ENCODE measurements around the gene TRAPPC5. TPM values are rescaled to one million over a fixed set of nuclear protein-coding genes. Genes with fewer than 3 reads are reported as not detected.

The TRAPPC5 gene
- polyA plus RNA-seq, 1 donor, result 51.2 TPM

DNA sequence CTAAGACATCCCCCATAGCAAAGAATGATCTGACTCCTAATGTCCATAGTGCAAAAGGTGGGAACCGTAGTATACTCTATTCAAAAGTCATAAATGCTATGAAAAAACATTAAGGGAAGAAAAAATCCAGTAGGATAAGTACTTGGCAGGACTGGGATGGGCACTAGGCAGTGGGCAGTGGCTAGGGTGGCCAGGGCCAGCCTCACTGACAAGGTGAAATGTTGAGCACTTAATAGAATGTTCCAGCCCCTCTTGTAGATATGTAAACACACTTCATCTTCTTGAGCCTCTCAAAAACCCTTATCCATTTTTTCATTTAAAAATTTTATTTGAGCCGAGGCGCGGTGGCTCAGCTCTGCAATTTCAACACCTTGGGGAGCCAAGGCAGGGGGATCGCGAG lies 52.7 kb downstream of the TRAPPC5 start:
- Histone ChIP-seq H3K36me3 (ENCODE audit: control insufficient read depth, insufficient read depth, low read length) (no peaks in the 10 kb centered on the region), H3K4me3 (ENCODE audit: low read length) (no peak overlapping the region), H3K27me3 (ENCODE audit: control insufficient read depth, insufficient read depth, low read length) (peaks cover 46% of the 10 kb centered on the region), H3K27ac (ENCODE audit: low read length) (no peak overlapping the region), H3K9me3 (ENCODE audit: control insufficient read depth, low read depth, low read length) (peaks cover 6% of the 10 kb centered on the region), H3K4me1 (ENCODE audit: control insufficient read depth, insufficient read depth, low read length) (no peaks in the 10 kb centered on the region)
- no peak for DNase-seq
- WGBS (ENCODE audit: insufficient coverage, low lambda C conversion rate), result 76% methylated on average over 5 of the region's 6 CpGs

- H3K27ac ChIP-seq (ENCODE audit: low read length), result no peak overlapping the region
Measured at GRCh38 chr19:7734220-7735203, 53.9 kb downstream of the TRAPPC5 start.

DNA sequence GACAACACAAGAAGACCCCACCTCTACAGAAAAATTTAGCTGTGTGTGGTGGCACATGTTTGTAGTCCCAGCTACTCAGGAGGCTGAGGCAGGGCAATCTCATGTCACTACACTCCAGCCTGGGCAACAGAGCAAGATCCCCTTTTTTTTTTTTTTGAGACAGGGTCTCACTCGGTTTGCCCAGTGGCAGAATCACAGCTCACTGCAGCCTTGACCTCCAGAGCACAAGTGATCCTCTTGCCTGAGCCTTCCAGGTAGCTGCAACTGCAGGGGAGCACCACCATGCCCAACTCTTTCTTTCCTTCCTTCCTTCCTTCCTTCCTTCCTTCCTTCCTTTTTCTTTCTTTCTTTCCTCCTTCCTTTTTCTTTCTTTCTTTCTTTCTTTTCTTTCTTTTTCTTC lies 55.5 kb downstream of the TRAPPC5 start:
- peaks cover 2% of the 10 kb centered on the region for H3K9me3 ChIP-seq (ENCODE audit: control insufficient read depth, low read depth, low read length)
- H3K27me3 ChIP-seq (ENCODE audit: control insufficient read depth, insufficient read depth, low read length), result peaks cover 20% of the 10 kb centered on the region
- H3K4me1 ChIP-seq (ENCODE audit: control insufficient read depth, insufficient read depth, low read length), result no peaks in the 10 kb centered on the region
- H3K36me3 ChIP-seq (ENCODE audit: control insufficient read depth, insufficient read depth, low read length), result no peaks in the 10 kb centered on the region
- WGBS (ENCODE audit: insufficient coverage, low lambda C conversion rate), result no CpG with 5 or more reads among the region's 1 CpG
- no peak for DNase-seq
- no peak overlapping the region for H3K4me3 ChIP-seq (ENCODE audit: low read length)
- no peak overlapping the region for H3K27ac ChIP-seq (ENCODE audit: low read length)

More at GRCh38 chr19:7734220-7735203, 53.9 kb downstream of the TRAPPC5 start:
- no CpG with 5 or more reads among the region's 12 CpGs for WGBS (ENCODE audit: insufficient coverage, low lambda C conversion rate)
- H3K9me3 ChIP-seq (ENCODE audit: control insufficient read depth, low read depth, low read length), result peaks cover 6% of the 10 kb centered on the region
- H3K4me1 ChIP-seq (ENCODE audit: control insufficient read depth, insufficient read depth, low read length), result no peaks in the 10 kb centered on the region
- H3K36me3 ChIP-seq (ENCODE audit: control insufficient read depth, insufficient read depth, low read length), result no peaks in the 10 kb centered on the region
- H3K27me3 ChIP-seq (ENCODE audit: control insufficient read depth, insufficient read depth, low read length), result peaks cover 35% of the 10 kb centered on the region
- DNase-seq, result no peak
- H3K4me3 ChIP-seq (ENCODE audit: low read length), result no peak overlapping the region

GRCh38 chr19:7737215-7737614 lies 56.6 kb downstream of the TRAPPC5 start:
- no peaks in the 10 kb centered on the region for H3K4me1 ChIP-seq (ENCODE audit: control insufficient read depth, insufficient read depth, low read length)
- H3K9me3 ChIP-seq (ENCODE audit: control insufficient read depth, low read depth, low read length), result no peaks in the 10 kb centered on the region
- no peak for DNase-seq
- H3K36me3 ChIP-seq (ENCODE audit: control insufficient read depth, insufficient read depth, low read length), result no peaks in the 10 kb centered on the region
- whole genome bisulfite sequencing (ENCODE audit: insufficient coverage, low lambda C conversion rate), result 92% methylated on average over 4 of the region's 11 CpGs
- H3K4me3 ChIP-seq (ENCODE audit: low read length), result no peak overlapping the region
- no peak overlapping the region for H3K27ac ChIP-seq (ENCODE audit: low read length)
- peaks cover 9% of the 10 kb centered on the region for H3K27me3 ChIP-seq (ENCODE audit: control insufficient read depth, insufficient read depth, low read length)

Other genes starting within 250 kb of the TRAPPC5 start
- 7.9 TPM for gene PEX11G, start 191.8 kb upstream of the TRAPPC5 start, polyA plus RNA-seq
- gene ZNF358, start 164.7 kb upstream of the TRAPPC5 start, polyA plus RNA-seq, result 68.0 TPM
- 18.1 TPM for gene MCOLN1, start 158.2 kb upstream of the TRAPPC5 start, polyA plus RNA-seq
- 45.4 TPM for gene PNPLA6, start 145.1 kb upstream of the TRAPPC5 start, polyA plus RNA-seq
- gene CAMSAP3, start 85.0 kb upstream of the TRAPPC5 start, polyA plus RNA-seq, result 73.9 TPM
- 29.1 TPM for gene XAB2, start 51.3 kb upstream of the TRAPPC5 start, polyA plus RNA-seq
- gene PET100, start 51.0 kb upstream of the TRAPPC5 start, polyA plus RNA-seq, result 47.5 TPM
- gene PCP2, start 47.1 kb upstream of the TRAPPC5 start, polyA plus RNA-seq, result 1.5 TPM
- gene STXBP2, start 43.7 kb upstream of the TRAPPC5 start, polyA plus RNA-seq, result 146 TPM
- 1.1 TPM for gene RETN, start 11.8 kb upstream of the TRAPPC5 start, polyA plus RNA-seq
- gene MCEMP1, start 3.7 kb upstream of the TRAPPC5 start, polyA plus RNA-seq, result 0.06 TPM
- gene FCER2, start 21.3 kb downstream of the TRAPPC5 start, polyA plus RNA-seq, result 0.28 TPM
- gene CLEC4G, start 51.3 kb downstream of the TRAPPC5 start, polyA plus RNA-seq, result 0.57 TPM
- gene CD209, start 66.7 kb downstream of the TRAPPC5 start, polyA plus RNA-seq, result 14.4 TPM
- 0.09 TPM for gene CLEC4M, start 82.4 kb downstream of the TRAPPC5 start, polyA plus RNA-seq
- 9.3 TPM for gene EVI5L, start 149.4 kb downstream of the TRAPPC5 start, polyA plus RNA-seq
- gene PRR36, start 193.6 kb downstream of the TRAPPC5 start, polyA plus RNA-seq, result 2.1 TPM
- 0.31 TPM for gene LRRC8E, start 207.7 kb downstream of the TRAPPC5 start, polyA plus RNA-seq
- gene MAP2K7, start 223.0 kb downstream of the TRAPPC5 start, polyA plus RNA-seq, result 28.5 TPM
- 1.4 TPM for gene TGFBR3L, start 234.0 kb downstream of the TRAPPC5 start, polyA plus RNA-seq
- gene SNAPC2, start 239.5 kb downstream of the TRAPPC5 start, polyA plus RNA-seq, result 15.7 TPM
- gene CTXN1, start 245.3 kb downstream of the TRAPPC5 start, polyA plus RNA-seq, result 7.0 TPM